Pons (tissue), 1 donor: Measurements from ENCODE around the gene ZBTB11.
"Not testable (repeated sequence)": the region's sequence is repeated elsewhere in the genome, so short reads cannot be mapped to it uniquely, and the experiment has no call there.

Experiments used
- DNase-seq: peaks from one replicate; pipeline ENCODE4 v3.0.0-alpha.2; 2016; ENCODE audit warnings: low spot score

Gene ZBTB11

GRCh38 chr3:101643009-101643844 lies 33.7 kb downstream of the ZBTB11 start:
- no peak for DNase-seq

GRCh38 chr3:101642441-101642840 lies 34.5 kb downstream of the ZBTB11 start:
- DNase-seq = no peak

GRCh38 chr3:101641397-101642115 lies 35.4 kb downstream of the ZBTB11 start:
- DNase-seq = not testable (repeated sequence)

- DNase-seq = no peak
Measured at GRCh38 chr3:101640256-101640655, 36.7 kb downstream of the ZBTB11 start.

- DNase-seq = no peak
Measured at GRCh38 chr3:101639280-101639963, 37.5 kb downstream of the ZBTB11 start.

- no peak for DNase-seq
Measured at GRCh38 chr3:101638261-101638745, 38.6 kb downstream of the ZBTB11 start.

GRCh38 chr3:101637451-101637850 lies 39.5 kb downstream of the ZBTB11 start:
- no peak for DNase-seq

- peak; percentile 38 for DNase-seq
Measured at GRCh38 chr3:101635954-101636798, 40.8 kb downstream of the ZBTB11 start.

- DNase-seq = no peak
Measured at GRCh38 chr3:101635345-101635744, 41.6 kb downstream of the ZBTB11 start.

- DNase-seq = no peak
Measured at GRCh38 chr3:101634591-101635196, 42.2 kb downstream of the ZBTB11 start.

- DNase-seq = no peak
Measured at GRCh38 chr3:101633186-101633585, 43.7 kb downstream of the ZBTB11 start.

GRCh38 chr3:101632586-101632985 lies 44.3 kb downstream of the ZBTB11 start:
- DNase-seq = no peak

- DNase-seq = not testable (repeated sequence)
Measured at GRCh38 chr3:101631959-101632358, 45.0 kb downstream of the ZBTB11 start.

GRCh38 chr3:101631098-101631796 lies 45.7 kb downstream of the ZBTB11 start:
- no peak for DNase-seq

GRCh38 chr3:101629219-101629618 lies 47.7 kb downstream of the ZBTB11 start:
- no peak for DNase-seq

GRCh38 chr3:101625879-101626278 lies 51.1 kb downstream of the ZBTB11 start:
- no peak for DNase-seq

- no peak for DNase-seq
Measured at GRCh38 chr3:101624857-101625256, 52.1 kb downstream of the ZBTB11 start.

GRCh38 chr3:101623656-101624055 lies 53.3 kb downstream of the ZBTB11 start:
- DNase-seq = no peak

GRCh38 chr3:101619734-101620133 lies 57.2 kb downstream of the ZBTB11 start:
- DNase-seq = no peak

- no peak for DNase-seq
Measured at GRCh38 chr3:101618726-101619125, 58.2 kb downstream of the ZBTB11 start.

- DNase-seq = no peak
Measured at GRCh38 chr3:101617478-101617877, 59.5 kb downstream of the ZBTB11 start.
